NCI-H2196 (cell line): ENCODE results near the gene MPHOSPH9.
"Not testable (repeated sequence)": the region's sequence is repeated elsewhere in the genome, so short reads cannot be mapped to it uniquely, and the experiment has no call there.

Experiments used
- DNase-seq: peaks from one replicate; lab custom pipeline; 2025; ENCODE audit not compliant: unreplicated experiment; lab: John Stamatoyannopoulos, UW

Gene MPHOSPH9

GRCh38 chr12:123261196-123261595, 28.3 kb upstream of the MPHOSPH9 start:
- no peak for DNase-seq

- no peak for DNase-seq
Measured at GRCh38 chr12:123260081-123260480, 27.1 kb upstream of the MPHOSPH9 start.

- DNase-seq: no peak
Measured at GRCh38 chr12:123258593-123258992, 25.7 kb upstream of the MPHOSPH9 start.

- no peak for DNase-seq
Measured at GRCh38 chr12:123254853-123255446, 22.0 kb upstream of the MPHOSPH9 start.

- no peak for DNase-seq
Measured at GRCh38 chr12:123253641-123254459, 20.9 kb upstream of the MPHOSPH9 start.

GRCh38 chr12:123252365-123252764, 19.4 kb upstream of the MPHOSPH9 start:
- DNase-seq: not testable (repeated sequence)

GRCh38 chr12:123251403-123252076, 18.6 kb upstream of the MPHOSPH9 start:
- no peak for DNase-seq

GRCh38 chr12:123250471-123251383, 17.8 kb upstream of the MPHOSPH9 start:
- DNase-seq: peak; percentile 39

GRCh38 chr12:123248996-123249741, 16.2 kb upstream of the MPHOSPH9 start:
- not testable (repeated sequence) for DNase-seq

- not testable (repeated sequence) for DNase-seq
Measured at GRCh38 chr12:123248129-123248528, 15.2 kb upstream of the MPHOSPH9 start.

GRCh38 chr12:123245678-123246077, 12.7 kb upstream of the MPHOSPH9 start:
- DNase-seq: no peak

- DNase-seq: no peak
Measured at GRCh38 chr12:123243671-123244262, 10.8 kb upstream of the MPHOSPH9 start.

GRCh38 chr12:123242116-123242904, 9.4 kb upstream of the MPHOSPH9 start:
- peak; percentile 64 for DNase-seq

GRCh38 chr12:123238961-123239360, 6.0 kb upstream of the MPHOSPH9 start:
- no peak for DNase-seq

GRCh38 chr12:123238330-123238682, 5.4 kb upstream of the MPHOSPH9 start:
- DNase-seq: no peak

GRCh38 chr12:123237646-123238329, 4.8 kb upstream of the MPHOSPH9 start:
- DNase-seq: peak; percentile 69

GRCh38 chr12:123233505-123234308, 766 bp upstream of the MPHOSPH9 start:
- DNase-seq: no peak

- DNase-seq: no peak
Measured at GRCh38 chr12:123232472-123232806, 502 bp downstream of the MPHOSPH9 start.
